Stimulated activated CD4-positive, alpha-beta T cell treated with anti-CD3 and anti-CD28 coated beads, Interleukin-1b, Interleukin-23, amount 100 ng/mL, for 24 hours (primary cell): ENCODE data around the gene PIK3R2.

Source experiments
- DNase-seq, 4 experiments: peaks; one replicate each; pipeline ENCODE4 v3.0.0-alpha.2; 2020; ENCODE audit warnings: low read depth in 4 of 4, low spot score in 1 of 4

PIK3R2 gene

DNA sequence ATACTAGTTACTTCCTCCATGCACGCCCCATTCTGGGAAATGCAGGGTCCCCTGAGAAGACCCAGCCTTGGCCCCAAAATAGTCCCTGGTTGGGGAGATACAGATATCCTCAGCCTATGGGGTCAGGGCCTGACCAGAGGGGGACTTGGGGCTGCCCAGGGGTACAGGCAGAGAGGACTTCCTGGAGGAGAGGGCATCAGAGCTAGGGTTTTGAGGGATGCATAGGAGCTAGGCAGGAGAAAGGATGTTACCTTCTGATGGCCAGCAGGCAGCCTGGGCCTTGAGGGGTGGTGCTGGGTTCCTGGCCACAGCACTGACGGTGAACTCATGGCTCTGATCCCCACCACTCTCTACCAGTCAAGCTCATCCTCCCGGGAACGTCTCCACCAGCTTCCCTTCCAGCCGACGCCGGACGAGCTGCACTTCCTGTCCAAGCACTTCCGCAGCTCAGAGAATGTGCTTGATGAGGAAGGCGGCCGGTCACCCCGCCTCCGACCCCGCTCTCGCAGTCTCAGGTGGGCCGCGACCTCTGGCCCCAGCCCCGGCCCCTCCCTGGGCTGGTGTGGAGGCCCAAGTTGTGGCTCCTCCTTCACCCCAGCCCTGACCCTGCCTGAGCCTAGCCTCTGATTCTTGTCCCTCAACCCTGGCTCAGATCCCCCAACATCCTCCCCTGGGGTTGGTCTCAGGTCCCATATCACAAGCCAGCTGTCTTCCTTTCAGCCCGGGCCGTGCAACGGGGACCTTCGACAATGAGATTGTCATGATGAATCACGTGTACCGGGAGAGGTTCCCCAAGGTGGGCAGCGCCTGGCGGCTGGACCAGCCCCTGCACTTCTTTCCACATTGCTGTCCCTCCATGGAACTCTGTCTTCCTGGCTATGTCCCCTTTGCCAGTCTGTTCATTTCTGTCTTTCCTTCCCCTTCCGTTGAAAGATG, 29.8 kb upstream of the PIK3R2 start:
- DNase-seq = no peak

DNA sequence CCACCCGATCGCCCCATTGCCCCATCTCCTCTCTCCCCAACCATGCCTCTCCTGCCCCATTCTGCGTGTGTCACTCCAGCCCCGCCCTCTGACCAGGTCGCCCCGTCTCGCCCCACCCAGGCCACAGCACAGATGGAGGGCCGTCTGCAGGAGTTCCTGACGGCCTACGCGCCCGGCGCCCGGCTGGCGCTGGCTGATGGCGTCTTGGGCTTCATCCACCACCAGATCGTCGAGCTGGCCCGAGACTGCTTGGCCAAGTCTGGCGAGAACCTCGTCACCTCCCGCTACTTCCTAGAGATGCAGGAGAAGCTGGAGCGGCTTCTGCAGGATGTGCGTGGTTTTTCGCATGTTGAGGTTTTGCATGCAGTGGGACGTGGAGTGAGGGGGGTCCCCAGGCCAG, 29.1 kb upstream of the PIK3R2 start:
- DNase-seq = no peak

DNA sequence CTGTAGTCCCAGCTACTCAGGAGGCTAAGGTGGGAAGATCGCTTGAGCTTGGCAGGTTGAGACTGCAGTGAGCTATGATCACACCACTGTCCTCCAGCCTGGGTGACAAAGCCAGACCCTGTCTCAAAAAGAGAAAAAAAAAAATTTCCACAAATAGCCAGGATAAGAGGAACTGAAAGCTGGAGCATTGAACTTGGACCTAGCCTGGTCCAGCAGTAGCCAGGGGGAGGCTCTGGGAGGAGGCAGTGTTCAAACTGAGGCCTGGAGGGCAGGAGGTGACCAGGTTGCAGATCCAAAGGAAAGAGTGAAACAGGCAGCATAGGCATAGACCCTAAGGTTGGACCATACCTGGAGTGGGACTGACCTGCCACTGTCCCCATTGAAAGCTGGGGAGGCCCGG, 26.9 kb upstream of the PIK3R2 start:
- DNase-seq = no peak

DNA sequence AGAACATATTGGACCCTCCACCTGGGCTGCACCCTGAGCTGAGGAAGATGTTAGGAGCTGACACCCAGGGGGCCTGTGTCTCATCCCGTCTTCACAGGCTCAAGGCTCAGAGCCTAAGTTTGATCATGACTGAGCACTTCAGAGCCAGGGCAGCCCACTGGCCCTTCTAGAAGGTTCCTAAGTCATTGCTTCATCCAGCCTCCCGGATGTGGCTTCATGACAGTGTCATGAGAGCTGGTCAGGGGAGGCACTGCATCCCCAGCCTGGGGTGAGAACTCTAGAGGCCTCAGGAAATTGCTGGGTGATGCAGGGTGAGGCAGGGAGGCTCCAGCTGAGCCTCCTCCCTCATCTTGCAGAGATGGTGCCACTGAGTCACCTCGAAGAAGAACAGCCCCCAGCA, 24.9 kb upstream of the PIK3R2 start:
- DNase-seq = no peak

DNA sequence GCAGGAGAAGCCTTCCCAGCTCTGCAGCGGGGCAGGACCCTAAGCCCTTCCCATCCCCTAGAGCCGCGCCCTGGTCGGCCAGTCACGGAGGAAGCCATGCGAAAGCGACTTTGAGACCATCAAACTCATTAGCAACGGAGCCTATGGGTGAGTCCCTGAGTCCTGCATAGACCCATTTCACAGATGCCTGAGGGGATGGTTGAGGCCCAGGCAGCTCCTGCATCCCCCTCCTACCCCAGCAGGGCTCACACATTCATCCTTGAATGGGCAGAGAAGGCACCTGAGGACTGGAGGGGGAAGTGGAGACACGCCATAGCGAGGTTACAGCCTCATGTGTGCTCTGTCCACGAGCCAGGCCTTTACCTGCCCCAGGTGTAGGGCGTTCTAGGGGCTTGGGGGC, 24.2 kb upstream of the PIK3R2 start:
- no peak for DNase-seq

DNA sequence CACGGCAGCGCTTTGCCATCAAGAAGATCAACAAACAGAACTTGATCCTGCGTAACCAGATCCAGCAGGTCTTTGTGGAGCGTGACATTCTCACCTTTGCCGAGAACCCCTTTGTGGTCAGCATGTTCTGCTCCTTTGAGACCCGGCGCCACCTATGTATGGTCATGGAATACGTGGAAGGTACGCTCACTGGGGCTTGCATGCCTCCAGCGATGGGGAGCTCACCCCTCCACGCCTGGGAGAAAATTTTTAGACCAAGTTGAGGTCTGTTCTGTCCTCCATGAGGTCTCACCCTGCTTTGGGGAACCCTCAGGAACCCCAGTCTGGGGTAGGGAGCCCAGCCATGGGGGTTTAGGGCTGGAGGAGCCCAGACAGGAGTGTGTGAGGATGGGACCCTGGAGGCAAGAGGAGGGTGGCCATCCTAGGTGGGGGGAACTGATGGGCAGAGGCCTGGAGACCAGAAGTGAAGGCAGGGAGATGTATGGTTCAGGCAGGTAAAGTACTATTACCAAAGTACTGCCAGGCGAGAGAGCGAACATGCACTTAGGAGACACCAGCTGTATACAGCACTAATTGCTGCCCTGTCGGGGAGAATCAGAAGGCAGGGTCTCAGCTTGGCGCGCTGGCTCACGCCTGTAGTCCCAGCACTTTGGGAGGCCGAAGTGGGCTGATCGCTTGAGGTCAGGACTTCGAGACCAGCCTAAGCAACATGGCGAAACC, 22.3 kb upstream of the PIK3R2 start:
- no peak for DNase-seq

DNA sequence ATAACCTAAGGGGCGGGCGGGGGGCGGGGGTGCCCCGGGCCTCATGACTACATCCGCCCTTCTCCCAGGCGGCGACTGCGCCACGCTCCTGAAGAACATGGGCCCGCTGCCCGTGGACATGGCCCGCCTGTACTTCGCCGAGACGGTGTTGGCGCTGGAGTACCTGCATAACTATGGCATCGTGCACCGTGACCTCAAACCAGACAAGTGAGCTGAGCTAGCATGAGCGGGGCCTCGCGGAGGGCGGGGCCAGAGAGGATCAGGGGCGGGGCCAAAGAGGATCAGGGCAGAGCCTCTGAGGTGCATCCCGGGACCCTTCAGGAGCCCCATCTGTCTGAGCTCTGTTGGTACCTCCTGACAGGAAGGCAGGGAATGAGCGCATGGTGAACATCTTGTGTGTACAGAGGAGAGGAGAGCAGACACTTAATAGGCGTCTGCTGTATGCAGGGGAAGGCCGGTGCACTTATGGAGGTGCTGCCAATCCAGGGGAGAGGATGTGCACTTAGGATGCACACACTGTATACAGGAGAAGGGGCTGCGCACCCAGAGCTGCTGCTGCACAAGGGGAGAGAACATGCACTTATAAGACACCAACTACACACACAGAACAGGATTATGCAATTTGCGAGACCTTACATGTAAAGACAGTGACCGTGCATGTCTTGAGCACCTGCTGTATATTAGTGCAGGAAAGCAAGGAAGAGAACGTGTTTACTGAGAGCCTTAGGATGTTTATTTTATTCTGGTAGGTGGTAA, 20.9 kb upstream of the PIK3R2 start:
- DNase-seq = no peak

DNA sequence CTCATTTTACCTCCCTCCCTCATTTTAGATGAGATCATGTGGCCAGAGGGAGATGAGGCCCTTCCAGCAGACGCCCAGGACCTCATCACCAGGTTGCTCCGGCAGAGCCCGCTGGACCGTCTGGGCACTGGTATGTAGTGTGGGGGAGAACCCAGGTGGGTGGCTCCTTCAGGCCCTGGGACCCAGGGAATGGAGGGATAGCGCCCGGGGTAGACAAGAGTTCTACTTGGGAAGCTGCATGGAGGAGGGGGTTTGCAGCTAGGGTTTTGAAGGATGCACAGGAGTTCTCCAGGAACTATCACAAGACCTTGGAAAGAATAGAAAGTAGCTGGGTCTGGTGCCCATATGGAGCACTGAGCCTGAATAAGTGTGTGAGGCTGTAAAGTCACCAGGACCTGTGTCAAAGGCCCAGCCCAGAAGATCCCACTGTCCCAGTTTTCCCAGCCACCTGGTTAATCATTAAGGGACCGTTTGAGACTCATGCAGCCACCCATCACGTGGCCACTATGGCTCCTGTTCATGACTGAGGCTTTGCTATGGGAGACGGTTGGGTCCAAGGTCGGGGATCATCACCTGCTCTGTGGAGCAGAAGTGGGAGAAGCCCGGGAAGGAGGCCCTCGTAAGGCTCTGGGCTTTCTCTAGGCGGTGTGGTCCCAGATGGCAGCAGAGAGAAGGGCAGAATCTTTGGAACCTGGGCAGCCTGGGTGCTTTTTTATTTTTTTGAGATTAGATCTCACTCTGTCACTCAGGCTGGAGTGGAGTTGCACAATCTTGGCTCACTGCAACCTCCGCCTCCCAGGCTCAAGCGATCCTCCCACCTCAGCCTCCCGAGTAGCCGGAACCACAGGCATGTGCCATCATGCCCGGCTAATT, 17.0 kb upstream of the PIK3R2 start:
- DNase-seq = no peak

DNA sequence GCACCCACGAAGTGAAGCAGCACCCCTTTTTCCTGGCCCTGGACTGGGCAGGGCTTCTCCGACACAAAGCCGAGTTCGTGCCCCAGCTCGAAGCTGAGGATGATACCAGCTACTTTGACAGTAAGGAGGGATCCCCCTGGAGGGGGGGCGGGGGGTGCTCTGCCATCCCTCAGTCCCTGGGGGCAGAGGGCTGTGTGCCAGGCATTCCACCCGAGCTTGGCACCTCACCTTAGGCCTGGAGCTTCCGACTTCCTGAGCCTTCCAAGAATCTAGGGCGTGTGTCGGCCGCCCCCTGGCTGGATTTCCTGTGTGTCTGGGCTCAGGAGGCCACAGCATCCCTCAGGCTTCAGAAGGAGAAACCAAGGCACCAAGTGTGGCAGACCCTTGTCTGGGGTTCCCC, 15.7 kb upstream of the PIK3R2 start:
- DNase-seq = no peak

DNA sequence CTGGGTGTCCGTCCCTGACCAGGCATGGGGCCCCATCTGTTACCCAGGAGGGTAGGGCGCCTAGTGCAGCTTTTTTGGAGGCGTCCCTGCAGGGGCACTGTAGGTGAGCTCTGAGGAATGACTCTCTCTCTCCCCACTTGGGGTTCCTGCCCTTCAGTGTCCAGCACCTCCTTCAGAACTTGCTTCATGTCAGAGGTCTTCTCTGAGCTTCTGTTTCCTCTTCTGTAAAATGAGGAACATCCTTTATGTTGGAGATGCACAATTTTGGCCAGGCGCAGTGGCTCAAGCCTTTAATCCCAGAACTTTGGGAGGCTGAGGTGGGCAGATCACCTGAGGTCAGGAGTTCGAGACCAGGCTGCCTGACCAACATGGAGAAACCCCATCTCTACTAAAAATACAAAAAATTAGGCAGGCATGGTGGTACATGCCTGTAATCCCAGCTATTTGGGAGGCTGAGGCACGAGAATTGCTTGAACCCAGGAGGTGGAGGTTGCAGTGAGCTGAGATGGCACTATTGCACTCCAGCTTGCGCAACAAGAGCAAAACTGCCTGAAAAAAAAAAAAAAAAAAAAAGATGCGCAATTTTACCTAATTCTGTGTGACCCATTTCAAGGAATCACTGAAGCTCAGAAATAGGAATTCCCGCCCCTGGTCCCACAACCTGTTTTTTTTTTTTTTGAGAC, 15.2 kb upstream of the PIK3R2 start:
- no peak for DNase-seq

DNA sequence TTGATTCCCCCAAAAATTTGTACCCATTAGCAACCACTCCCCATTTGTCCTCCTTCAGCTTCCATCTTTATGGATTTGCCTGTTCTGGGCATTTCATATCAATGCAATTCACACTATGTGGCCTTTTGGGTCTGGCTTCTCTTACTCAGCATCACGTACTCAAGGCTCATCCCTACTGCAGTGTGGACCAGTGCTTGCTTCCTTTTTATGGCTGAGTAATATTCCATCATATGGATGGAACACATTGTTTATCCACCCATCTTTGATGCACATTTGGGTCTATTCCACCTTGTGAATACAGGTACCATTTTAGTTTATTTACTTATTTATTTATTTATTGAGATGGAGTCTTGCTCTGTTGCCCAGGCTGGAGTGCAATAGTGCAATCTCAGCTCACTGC, 12.5 kb upstream of the PIK3R2 start:
- DNase-seq = no peak

DNA sequence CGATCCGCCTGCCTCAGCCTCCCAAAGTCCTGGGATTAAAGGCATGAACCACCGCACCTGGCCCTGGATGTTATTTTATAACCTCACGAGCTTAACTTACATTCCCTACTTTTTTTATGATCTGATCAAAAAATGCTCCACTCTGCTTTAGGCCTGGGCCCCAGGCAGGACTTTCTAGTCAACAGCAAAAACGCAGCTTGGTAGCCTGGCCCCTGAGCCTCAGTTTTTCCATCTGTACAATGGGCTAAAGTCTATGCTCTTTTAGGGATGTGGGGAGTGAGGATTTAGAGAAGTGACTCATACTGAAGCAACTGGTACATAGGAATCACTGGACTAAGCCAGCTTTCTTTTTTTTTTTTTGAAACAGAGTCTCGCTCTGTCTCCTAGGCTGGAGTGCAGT, 11.9 kb upstream of the PIK3R2 start:
- DNase-seq = no peak

DNA sequence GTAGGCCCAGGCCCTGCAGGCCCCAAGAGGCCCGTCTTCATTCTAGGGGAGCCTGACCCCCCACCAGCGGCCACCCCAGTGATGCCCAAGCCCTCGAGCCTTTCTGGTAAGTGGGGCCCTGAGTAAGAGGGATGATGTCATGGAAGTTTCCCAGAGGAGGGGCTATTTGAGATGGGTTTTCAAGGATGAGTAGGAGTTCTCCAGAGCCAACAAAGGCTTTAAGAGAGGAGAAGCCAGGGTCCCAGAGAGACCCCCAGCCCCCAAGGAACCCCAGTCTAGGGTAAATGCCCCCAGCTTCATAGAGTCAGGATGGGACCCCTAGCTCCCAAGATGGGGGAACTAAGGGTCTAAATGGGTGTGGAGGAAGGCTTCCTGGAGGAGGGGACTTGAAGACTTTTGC, 9.1 kb upstream of the PIK3R2 start:
- no peak for DNase-seq

DNA sequence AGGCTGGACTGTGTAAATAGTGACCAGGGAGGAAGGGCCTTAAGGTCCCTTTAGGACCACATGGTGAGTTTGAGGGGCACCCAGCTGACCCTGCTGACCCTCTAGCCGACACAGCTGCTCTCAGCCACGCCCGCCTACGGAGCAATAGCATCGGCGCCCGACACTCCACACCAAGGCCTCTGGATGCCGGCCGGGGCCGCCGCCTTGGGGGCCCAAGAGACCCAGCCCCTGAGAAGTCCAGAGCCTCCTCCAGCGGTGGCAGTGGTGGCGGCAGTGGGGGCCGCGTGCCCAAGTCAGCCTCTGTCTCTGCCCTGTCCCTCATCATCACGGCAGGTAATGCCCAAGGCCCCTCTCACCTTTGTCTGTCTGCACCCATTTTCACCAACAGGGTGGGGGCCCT, 8.6 kb upstream of the PIK3R2 start:
- no peak for DNase-seq

DNA sequence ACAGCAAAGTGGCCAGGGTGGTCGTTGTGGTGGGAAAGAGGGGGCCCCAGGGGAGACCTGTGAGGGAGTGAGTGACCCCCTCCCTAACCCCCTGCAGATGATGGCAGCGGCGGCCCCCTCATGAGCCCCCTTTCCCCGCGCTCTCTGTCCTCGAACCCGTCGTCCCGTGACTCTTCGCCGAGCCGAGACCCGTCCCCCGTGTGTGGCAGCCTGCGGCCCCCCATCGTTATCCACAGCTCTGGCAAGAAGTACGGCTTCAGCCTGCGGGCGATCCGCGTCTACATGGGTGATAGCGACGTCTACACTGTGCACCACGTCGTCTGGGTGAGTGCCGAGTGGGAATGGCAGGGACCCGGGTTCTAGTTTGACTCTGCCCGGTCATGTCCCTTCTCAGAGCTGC, 8.1 kb upstream of the PIK3R2 start:
- DNase-seq = no peak

DNA sequence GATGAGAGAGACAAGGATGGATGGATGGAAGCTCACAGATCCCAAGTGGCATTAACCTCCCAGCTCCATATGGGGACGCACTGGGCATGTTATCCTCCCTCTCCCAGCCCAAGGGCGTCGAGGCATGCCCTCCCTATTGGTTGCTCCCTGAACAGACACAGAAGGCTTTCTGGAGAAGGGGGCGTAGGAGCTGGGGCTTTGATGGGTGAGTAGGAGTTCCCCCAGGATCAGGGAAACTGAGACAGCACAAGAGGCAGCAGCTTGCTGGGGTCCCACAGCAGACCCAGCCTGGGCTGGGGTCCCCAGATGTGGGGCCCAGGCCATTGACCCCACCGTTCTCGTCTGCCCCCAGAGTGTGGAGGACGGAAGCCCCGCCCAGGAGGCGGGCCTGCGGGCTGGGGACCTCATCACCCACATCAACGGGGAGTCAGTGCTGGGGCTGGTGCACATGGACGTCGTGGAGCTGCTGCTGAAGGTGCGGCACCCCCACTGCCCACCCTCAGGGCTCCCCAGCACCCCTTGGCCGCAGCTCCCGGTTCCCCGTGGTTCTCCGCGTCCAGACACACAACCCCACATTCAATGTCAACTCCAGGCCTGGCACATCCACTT, 7.5 kb upstream of the PIK3R2 start:
- DNase-seq = no peak

DNA sequence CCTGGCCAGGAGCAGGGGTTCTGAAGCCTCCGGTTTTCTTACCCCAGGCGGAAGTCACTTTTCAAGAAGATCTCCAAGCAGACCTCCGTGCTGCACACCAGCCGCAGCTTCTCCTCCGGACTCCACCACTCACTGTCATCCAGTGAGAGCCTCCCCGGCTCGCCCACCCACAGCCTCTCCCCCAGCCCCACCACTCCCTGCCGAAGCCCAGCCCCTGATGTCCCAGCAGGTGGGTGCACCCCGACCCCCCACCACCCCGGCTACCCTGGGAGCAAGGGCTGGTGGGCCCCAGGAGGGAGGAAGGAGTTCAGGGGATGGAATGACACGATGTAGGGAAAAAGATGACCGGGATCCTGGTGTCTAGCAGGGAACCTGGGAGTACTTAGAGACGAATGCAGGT, 5.6 kb upstream of the PIK3R2 start:
- DNase-seq = no peak

DNA sequence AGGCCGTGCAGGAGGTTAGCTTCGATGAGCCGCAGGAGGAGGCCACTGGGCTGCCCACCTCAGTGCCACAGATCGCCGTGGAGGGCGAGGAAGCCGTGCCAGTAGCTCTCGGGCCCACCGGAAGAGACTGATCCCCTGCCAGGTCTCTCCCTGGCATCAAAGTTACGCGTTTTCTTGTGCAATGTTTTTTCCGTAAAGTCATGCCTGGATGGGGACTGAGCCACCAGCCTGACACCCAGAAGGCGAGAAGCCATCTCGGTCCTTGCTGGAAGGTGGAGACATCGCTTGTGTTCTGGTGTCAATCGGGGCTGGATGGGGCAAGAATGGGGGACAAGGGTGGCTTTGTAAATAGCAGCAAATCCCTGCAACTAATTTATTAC, 3.4 kb upstream of the PIK3R2 start:
- no peak for DNase-seq

DNA sequence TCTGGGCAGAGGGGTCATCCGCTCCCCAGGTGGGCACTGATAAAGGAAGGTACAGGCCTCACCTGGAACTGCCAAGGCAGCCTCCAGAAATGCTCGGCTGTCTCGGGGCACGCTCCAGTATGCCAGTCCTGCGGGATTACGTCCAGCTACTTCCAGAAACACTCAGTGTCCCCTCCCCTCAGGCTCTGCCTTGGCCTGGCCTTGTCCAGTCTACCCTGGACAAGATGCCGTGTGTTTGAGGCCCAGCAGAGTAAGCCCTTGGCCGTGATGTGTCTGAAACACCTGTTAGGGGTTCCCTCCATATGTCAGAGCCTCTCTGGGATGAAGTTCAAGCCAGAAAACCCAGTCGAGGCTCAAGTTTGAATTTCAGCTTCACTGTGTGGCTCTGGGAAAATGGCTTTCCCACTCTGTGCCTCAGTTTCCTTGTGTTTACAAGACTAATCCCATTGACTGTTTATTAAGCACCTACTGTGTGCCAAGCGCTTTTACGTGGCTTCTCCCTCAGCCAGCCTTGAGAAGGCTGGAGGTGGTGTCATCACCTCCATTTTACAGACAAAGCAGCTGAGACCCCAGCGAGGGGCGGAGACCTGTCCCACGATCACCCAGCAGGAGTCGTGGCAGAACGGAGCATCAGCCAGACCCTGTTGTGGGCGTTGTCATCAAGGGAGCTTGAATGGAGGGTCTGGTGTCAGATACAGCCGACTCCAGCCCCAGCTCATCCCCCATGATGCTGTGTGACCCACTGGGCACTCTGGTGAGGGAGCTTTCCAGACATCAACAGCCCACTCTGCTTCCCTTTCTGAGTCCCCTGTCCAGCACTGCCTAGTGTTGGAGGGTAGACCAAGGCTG, 2.0 kb upstream of the PIK3R2 start:
- no peak for DNase-seq
